ENCODE measurements around the gene PLA2G4F. TPM values are rescaled to one million over a fixed set of nuclear protein-coding genes. Genes with fewer than 3 reads are reported as not detected.
"Not testable (repeated sequence)": the region's sequence is repeated elsewhere in the genome, so short reads cannot be mapped to it uniquely, and the experiment has no call there.

The PLA2G4F gene
- total RNA-seq, 1 donor from 2014 or later: not detected

DNA sequence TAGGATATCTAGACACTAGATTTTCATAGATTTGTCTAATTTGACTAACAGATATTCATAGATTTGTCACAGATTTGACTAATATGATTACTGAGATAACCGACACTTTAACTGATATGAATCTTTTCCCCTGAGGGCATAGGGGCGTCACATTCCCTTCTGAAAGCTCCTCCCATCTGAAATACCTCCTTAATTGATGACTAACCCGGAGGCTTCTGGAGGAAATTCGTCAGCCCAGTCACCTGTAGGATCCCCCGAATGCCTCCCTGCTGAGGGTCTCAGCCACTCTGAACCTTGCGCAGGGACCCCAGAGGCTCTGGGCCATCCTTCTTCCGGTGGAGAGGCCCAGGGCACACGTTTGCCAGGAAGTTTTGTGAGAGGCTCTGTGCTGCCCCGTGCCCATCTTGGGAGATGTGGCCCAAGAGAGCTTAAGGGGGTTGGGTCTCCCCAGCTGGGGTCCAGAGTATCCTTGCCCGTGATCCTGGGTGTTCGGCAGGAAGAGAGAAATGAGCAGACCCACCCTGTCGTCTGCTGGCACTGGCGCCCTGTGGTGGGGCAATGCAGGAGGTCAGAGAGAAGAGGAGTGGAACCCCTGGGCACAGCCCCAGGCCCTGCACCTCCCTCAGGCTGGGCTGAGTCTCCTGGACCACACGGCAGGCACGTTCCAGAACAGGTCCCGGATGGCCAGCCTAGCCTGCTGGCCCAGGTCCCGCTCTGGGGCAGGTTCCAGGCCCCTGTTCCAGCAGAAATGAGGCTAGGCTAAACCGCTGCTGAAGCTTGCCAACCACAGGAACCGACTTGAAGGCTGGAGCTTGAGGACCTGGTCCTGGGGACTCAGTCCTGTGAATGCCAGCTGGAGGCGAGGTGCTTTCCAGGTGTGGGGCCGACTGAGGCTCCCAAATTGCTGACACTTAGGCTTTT is 63.8 kb downstream of the PLA2G4F start:
- H3K27ac Mint-ChIP-seq: no peak overlapping the region
- CTCF ChIA-PET: no interaction called here
- DNase-seq (no peak), ATAC-seq (ENCODE audit: low read depth) (peak; percentile 25)
- intact Hi-C loops (cut with micrococcal nuclease): no loop called here
- TF ChIP-seq, protein P1, sequence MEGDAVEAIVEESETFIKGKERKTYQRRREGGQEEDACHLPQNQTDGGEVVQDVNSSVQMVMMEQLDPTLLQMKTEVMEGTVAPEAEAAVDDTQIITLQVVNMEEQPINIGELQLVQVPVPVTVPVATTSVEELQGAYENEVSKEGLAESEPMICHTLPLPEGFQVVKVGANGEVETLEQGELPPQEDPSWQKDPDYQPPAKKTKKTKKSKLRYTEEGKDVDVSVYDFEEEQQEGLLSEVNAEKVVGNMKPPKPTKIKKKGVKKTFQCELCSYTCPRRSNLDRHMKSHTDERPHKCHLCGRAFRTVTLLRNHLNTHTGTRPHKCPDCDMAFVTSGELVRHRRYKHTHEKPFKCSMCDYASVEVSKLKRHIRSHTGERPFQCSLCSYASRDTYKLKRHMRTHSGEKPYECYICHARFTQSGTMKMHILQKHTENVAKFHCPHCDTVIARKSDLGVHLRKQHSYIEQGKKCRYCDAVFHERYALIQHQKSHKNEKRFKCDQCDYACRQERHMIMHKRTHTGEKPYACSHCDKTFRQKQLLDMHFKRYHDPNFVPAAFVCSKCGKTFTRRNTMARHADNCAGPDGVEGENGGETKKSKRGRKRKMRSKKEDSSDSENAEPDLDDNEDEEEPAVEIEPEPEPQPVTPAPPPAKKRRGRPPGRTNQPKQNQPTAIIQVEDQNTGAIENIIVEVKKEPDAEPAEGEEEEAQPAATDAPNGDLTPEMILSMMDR (IDR thresholded peaks at IDR 0.05): no peak
- peaks cover 17% of the 10 kb centered on the region for H3K27me3 Mint-ChIP-seq
- POLR2A ChIA-PET: interaction anchor here (0.5 kb wide), 1 partner anchor 182 kb away, joined by 3 read pairs; no protein-coding TSS in a partner anchor
- H3K9me3 Mint-ChIP-seq: no peaks in the 10 kb centered on the region
- no peaks in the 10 kb centered on the region for H3K4me1 Mint-ChIP-seq
- no peaks in the 10 kb centered on the region for H3K36me3 Mint-ChIP-seq (ENCODE audit: low read depth)
- no peak overlapping the region for H3K4me3 Mint-ChIP-seq

DNA sequence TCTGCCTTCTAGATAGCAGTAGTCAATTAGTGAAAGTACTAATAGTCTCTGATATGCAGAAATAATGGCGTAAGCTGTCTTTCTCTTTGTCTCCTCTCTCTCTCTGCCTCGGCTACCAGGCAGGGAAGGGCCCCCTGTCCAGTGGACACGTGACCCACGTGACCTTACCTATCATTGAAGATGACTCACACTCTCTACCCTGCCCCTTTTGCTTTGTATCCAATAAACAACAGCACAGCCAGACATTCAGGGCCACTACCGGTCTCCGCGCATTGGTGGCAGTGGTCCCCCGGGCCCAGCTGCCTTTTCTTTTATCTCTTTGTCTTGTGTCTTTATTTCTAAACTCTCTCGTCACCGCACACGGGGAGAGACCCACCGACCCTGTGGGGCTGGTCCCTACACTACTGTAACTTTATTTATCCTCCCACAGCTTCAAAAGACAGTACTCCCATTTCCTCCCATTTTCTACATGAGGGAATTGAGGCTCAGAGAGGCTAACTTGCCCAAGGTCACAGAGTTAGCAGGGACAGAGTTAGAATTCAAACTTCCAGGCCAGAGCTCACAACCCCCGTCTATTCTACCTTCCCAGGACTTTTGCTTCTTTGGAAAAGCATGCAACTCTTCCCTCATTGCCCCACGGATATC is 64.6 kb downstream of the PLA2G4F start:
- H3K4me1 Mint-ChIP-seq; H3K4me3 Mint-ChIP-seq; H3K27ac Mint-ChIP-seq; H3K9me3 Mint-ChIP-seq; intact Hi-C loops (cut with micrococcal nuclease); ATAC-seq (ENCODE audit: low read depth); DNase-seq; CTCF ChIA-PET; H3K36me3 Mint-ChIP-seq (ENCODE audit: low read depth): not testable (repeated sequence)
- peaks cover 11% of the 10 kb centered on the region for H3K27me3 Mint-ChIP-seq
- POLR2A ChIA-PET: interaction anchor here (0.5 kb wide), 1 partner anchor 182 kb away, joined by 3 read pairs; no protein-coding TSS in a partner anchor

DNA sequence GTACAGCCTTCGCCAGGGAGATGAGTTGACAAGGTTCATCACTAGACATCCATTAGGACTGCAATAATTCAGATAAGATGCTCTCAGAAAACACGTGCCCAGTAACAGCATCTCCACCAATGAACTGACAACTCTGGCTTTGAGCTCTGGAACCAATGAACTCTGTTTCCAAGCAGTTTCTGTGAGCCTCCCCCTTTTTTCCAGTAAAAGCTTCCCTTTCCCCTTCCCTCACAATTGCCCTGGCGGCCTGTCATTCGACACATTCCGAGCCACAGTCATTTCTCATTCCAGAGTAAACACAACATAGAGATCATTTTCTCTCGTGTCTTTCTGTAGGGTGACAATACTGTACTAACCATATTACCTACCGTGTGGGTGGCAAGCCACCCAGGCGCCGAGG is 65.7 kb downstream of the PLA2G4F start:
- TF ChIP-seq, protein P1 (IDR thresholded peaks at IDR 0.05): no peak
- Mint-ChIP-seq H3K27me3 (peaks cover 9% of the 10 kb centered on the region), H3K9me3 (no peaks in the 10 kb centered on the region), H3K27ac (no peak overlapping the region), H3K4me1 (no peaks in the 10 kb centered on the region), H3K36me3 (ENCODE audit: low read depth) (no peaks in the 10 kb centered on the region), H3K4me3 (no peak overlapping the region)
- no peak for ATAC-seq (ENCODE audit: low read depth)
- no peak for DNase-seq
- ChIA-PET POLR2A (no interaction called here), CTCF (no interaction called here)
- intact Hi-C loops (cut with micrococcal nuclease): no loop called here

DNA sequence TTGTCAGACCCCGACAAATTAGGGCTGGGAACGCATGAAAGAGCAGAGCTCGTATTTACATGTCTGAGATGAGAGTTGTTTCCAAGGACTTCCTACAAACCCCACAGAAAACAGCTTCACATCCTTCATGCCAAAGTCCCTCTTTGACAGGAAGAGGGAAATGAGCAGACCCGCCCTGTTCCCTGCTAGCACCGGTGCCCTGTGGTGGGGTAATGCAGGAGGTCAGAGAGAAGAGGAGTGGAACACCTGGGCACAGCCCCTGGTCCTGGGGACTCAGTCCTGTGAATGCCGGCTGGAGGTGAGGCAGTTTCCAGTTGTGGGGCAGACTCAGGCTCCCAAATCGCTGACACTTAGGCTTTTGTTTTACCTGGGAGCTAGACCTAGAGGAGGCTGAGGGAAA is 66.1 kb downstream of the PLA2G4F start:
- ATAC-seq (ENCODE audit: low read depth) (no peak), DNase-seq (no peak)
- H3K4me1 Mint-ChIP-seq: no peaks in the 10 kb centered on the region
- peaks cover 9% of the 10 kb centered on the region for H3K27me3 Mint-ChIP-seq
- no peaks in the 10 kb centered on the region for H3K36me3 Mint-ChIP-seq (ENCODE audit: low read depth)
- TF ChIP-seq, protein P1 (IDR thresholded peaks at IDR 0.05): no peak
- H3K27ac Mint-ChIP-seq: no peak overlapping the region
- CTCF ChIA-PET: no interaction called here
- no peak overlapping the region for H3K4me3 Mint-ChIP-seq
- POLR2A ChIA-PET: no interaction called here
- intact Hi-C loops (cut with micrococcal nuclease): no loop called here
- H3K9me3 Mint-ChIP-seq: no peaks in the 10 kb centered on the region

DNA sequence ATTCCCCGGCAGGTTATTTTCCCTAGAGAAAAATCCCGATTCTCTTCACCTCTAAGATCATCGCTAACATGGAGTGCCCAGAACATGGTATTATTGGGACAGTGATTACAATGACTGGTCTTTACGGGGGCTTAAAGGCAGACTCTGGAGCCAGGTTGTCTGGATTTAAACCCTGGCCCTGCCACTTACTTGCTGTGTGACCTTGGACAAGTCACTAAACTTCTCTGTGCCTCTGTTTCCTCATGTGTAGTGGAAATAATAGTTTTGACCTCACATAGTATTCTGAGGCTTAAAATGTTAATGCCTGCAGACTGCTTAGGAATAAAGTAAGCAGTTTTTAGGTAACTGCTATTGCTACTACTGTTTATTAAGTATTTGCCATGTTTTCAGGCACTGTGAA is 66.5 kb downstream of the PLA2G4F start:
- H3K36me3 Mint-ChIP-seq (ENCODE audit: low read depth): no peaks in the 10 kb centered on the region
- TF ChIP-seq, protein P1 (IDR thresholded peaks at IDR 0.05): no peak
- no peak overlapping the region for H3K27ac Mint-ChIP-seq
- intact Hi-C loops (cut with micrococcal nuclease): no loop called here
- no peaks in the 10 kb centered on the region for H3K9me3 Mint-ChIP-seq
- ChIA-PET CTCF (no interaction called here), POLR2A (no interaction called here)
- H3K4me3 Mint-ChIP-seq: no peak overlapping the region
- ATAC-seq (ENCODE audit: low read depth) (no peak), DNase-seq (no peak)
- H3K27me3 Mint-ChIP-seq: peaks cover 9% of the 10 kb centered on the region
- H3K4me1 Mint-ChIP-seq: no peaks in the 10 kb centered on the region

Other genes with a start within 250 kb of the PLA2G4F start
- 38.4 and 42.6 TPM in 2 replicates for gene EHD4, start 184.1 kb downstream of the PLA2G4F start, total RNA-seq
- gene PLA2G4E, start 135.6 kb downstream of the PLA2G4F start, total RNA-seq: not detected in 2 replicates
- gene PLA2G4D, start 62.1 kb downstream of the PLA2G4F start, total RNA-seq: not detected in 2 replicates
- 86.1 and 102 TPM in 2 replicates for gene VPS39, start 51.7 kb upstream of the PLA2G4F start, total RNA-seq
- 59.9 and 72.2 TPM in 2 replicates for gene GANC, start 116.6 kb upstream of the PLA2G4F start, total RNA-seq
- gene TMEM87A, start 116.8 kb upstream of the PLA2G4F start, total RNA-seq: 45.4 and 52.6 TPM in 2 replicates
- gene CAPN3, start 202.9 kb upstream of the PLA2G4F start, total RNA-seq: 17.9 and 23.8 TPM in 2 replicates

Measured in activated B cell treated with CpG ODN at 0.5 μM for 24 hours (primary cell).